Measurements from ENCODE around the gene ZFHX2. TPM values are rescaled to one million over a fixed set of nuclear protein-coding genes. Genes with fewer than 3 reads are reported as not detected.

ZFHX2 gene
- total RNA-seq, 1 donor from 2014 or later, result 39.1 TPM

DNA sequence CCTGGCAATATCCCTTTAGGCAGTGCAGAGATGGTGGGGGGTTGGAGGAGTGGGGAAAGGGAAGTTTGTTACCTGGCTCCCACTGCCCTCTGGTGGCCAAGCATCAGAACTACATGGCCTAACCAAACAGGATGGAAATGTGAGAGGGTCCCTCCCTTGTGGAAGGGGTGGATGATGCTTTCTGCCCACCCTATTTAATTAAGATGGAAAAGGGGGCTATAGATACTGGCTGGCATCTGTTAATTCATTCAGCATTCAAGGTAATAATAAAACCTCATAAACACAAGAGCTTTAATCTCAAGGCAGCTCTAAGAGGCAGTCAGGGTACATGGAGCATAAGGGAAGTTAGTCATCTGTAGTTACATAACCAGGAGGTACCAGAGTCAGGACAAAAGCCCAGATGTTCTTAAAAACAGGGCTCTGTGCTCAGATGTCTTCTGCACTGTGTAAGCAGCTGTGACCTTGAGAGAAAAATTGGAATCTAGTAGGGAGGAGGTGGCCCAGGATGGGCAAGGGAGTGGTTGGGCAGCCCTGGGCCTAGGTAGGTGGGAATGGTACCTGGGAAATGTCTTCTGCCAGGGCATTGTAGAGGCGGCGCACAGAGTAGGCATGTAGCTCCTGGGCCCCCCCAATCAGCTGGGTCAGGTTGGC, 11.4 kb upstream of the ZFHX2 start:
- Mint-ChIP-seq H3K36me3 (ENCODE audit: unreplicated experiment) (no peaks in the 10 kb centered on the region), H3K27ac (ENCODE audit: unreplicated experiment) (peak overlapping the region; percentile 77), H3K27me3 (ENCODE audit: unreplicated experiment) (peaks cover 16% of the 10 kb centered on the region), H3K4me3 (ENCODE audit: unreplicated experiment) (no peak overlapping the region), H3K9me3 (ENCODE audit: unreplicated experiment) (peaks cover 13% of the 10 kb centered on the region), H3K4me1 (ENCODE audit: low read depth, unreplicated experiment) (peaks cover 15% of the 10 kb centered on the region)
- TF ChIP-seq, protein P1, sequence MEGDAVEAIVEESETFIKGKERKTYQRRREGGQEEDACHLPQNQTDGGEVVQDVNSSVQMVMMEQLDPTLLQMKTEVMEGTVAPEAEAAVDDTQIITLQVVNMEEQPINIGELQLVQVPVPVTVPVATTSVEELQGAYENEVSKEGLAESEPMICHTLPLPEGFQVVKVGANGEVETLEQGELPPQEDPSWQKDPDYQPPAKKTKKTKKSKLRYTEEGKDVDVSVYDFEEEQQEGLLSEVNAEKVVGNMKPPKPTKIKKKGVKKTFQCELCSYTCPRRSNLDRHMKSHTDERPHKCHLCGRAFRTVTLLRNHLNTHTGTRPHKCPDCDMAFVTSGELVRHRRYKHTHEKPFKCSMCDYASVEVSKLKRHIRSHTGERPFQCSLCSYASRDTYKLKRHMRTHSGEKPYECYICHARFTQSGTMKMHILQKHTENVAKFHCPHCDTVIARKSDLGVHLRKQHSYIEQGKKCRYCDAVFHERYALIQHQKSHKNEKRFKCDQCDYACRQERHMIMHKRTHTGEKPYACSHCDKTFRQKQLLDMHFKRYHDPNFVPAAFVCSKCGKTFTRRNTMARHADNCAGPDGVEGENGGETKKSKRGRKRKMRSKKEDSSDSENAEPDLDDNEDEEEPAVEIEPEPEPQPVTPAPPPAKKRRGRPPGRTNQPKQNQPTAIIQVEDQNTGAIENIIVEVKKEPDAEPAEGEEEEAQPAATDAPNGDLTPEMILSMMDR (IDR thresholded peaks at IDR 0.05; ENCODE audit: partially characterized antibody, unreplicated experiment), result peak; percentile 96
- peak; percentile 84 for DNase-seq

DNA sequence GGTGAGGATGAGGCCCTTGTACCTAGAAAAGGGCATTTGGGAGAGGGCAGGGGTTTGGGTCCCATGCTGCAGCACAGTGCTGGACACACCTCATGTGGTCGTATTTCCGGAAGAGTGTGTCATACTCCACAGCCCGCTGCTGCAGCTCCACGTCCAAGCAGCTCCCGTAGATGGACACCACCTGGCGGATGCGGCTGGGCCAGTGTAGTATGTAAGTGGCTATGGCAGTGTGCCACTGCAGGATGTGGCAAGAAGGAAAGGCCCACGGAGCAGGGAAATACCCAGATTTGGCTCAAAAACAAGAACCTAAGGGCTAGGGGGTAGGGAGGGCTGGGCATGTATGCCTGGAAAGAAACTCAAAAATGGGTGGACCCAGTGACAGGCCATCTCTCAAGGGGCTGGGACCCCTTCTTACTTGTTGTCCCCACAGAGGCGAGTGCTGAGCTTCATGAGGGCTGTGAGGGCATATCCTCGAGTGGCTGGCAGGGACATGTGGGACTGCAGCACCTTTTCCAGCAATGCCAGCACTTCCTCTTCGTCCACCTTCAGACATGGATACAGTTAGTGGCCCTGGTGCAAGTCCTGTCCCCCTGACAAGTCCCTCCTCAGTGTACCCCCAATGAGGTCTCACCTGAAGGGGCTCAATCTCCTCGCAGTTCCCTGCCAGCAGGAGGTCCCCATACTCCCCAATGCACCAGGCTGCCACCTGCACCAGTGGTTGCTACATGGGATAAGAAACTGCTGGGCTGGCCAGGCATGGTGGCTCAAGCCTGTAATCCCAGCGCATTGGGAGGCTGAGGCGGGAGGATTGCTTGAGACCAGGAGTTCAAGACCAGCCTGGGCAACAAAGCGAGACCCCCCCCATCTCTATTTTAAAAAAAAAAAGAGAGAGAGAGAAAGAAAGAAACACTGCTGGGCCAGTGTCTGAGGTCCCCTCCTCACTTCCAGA, 10.6 kb upstream of the ZFHX2 start:
- Mint-ChIP-seq H3K27me3 (ENCODE audit: unreplicated experiment) (peaks cover 13% of the 10 kb centered on the region), H3K9me3 (ENCODE audit: unreplicated experiment) (peaks cover 11% of the 10 kb centered on the region), H3K36me3 (ENCODE audit: unreplicated experiment) (no peaks in the 10 kb centered on the region), H3K4me3 (ENCODE audit: unreplicated experiment) (no peak overlapping the region), H3K4me1 (ENCODE audit: low read depth, unreplicated experiment) (peaks cover 18% of the 10 kb centered on the region), H3K27ac (ENCODE audit: unreplicated experiment) (peak overlapping the region; percentile 52)
- TF ChIP-seq, protein P1 (IDR thresholded peaks at IDR 0.05; ENCODE audit: partially characterized antibody, unreplicated experiment), result no peak
- DNase-seq, result peak; percentile 16

DNA sequence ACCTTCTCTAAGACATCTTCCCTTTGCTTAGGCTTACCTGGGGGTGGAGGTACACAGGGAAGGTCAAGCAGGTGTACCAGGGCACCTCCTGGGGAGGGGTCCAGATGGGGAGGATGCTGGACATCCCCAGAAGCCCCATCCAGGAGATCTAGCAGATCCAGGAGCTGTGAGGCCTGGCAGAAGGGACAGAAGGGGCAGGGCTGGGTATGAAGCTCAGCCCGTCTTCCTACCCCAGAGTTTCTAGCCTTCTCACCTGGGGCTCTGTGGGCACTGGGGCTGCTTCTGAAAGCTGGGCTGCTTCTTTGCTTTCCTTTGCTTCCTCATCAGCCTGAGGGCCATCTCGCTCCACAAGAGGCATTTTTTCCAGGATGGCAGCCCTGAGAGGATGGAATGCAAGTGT, 9.7 kb upstream of the ZFHX2 start:
- H3K27ac Mint-ChIP-seq (ENCODE audit: unreplicated experiment), result no peak overlapping the region
- H3K9me3 Mint-ChIP-seq (ENCODE audit: unreplicated experiment), result peaks cover 7% of the 10 kb centered on the region
- no peaks in the 10 kb centered on the region for H3K36me3 Mint-ChIP-seq (ENCODE audit: unreplicated experiment)
- H3K4me3 Mint-ChIP-seq (ENCODE audit: unreplicated experiment), result no peak overlapping the region
- TF ChIP-seq, protein P1 (IDR thresholded peaks at IDR 0.05; ENCODE audit: partially characterized antibody, unreplicated experiment), result no peak
- H3K4me1 Mint-ChIP-seq (ENCODE audit: low read depth, unreplicated experiment), result peaks cover 23% of the 10 kb centered on the region
- no peak for DNase-seq
- H3K27me3 Mint-ChIP-seq (ENCODE audit: unreplicated experiment), result peaks cover 14% of the 10 kb centered on the region

DNA sequence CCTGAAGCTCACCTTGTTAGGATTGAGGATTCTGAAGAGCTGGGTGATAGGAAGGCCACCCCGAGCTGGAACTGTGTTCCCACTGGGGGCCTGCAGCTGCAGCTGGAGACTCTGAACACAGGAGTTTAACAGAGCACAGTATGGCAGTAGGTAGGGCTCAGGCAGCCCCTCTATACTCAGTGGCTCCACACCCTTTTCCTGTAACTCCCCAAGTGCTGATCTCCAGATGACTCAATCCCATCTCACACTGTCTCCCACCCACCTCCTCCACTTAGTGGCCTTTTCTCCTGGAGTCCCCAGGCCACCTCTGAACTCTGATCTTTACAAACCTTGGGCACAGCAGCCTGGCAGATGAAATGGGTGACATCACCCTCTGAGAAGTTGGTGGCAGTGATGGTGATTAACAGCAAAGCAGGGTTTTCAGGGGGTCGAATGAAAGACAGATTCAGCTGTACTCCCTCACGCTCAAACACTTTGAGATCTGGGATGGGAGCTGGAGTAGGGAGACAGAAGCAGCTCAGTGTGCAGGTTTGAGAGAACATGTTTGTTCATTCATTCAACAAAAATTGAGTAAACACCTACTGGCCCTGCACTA, 8.5 kb upstream of the ZFHX2 start:
- no peak for DNase-seq
- Mint-ChIP-seq H3K27me3 (ENCODE audit: unreplicated experiment) (peaks cover 15% of the 10 kb centered on the region), H3K36me3 (ENCODE audit: unreplicated experiment) (no peaks in the 10 kb centered on the region), H3K4me3 (ENCODE audit: unreplicated experiment) (no peak overlapping the region), H3K9me3 (ENCODE audit: unreplicated experiment) (peaks cover 7% of the 10 kb centered on the region), H3K27ac (ENCODE audit: unreplicated experiment) (no peak overlapping the region), H3K4me1 (ENCODE audit: low read depth, unreplicated experiment) (peaks cover 25% of the 10 kb centered on the region)
- TF ChIP-seq, protein P1 (IDR thresholded peaks at IDR 0.05; ENCODE audit: partially characterized antibody, unreplicated experiment), result no peak
